Measurements from ENCODE around the gene DHDDS.

DNA sequence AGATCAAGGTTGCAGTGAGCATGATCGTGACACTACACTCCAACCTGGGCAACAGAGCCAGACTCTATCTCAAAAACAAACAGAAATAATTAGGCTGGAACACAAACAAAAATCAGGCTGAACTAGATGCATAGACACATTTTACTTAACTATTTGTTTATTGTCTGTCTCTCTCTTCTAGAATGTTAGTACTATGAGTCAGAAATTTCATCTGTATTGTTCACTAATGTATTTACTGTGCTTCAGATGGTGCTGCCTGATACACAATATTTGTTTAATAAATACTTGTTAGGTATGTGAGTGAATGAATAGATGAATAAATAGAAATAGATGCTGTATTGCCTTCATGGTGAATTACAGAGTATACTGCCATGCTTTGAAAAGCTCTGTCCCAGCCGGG is 27.5 kb upstream of the DHDDS start:
- TF ChIP-seq CTCF (IDR thresholded peaks at IDR 0.05) (no peak), POLR2AphosphoS5 (IDR thresholded peaks at IDR 0.05) (no peak), POLR2A (IDR thresholded peaks at IDR 0.05) (no peak)
